Bronchial smooth muscle cell (primary cell): ENCODE results near the gene ACP6. TPM values are rescaled to one million over a fixed set of nuclear protein-coding genes. Genes with fewer than 3 reads are reported as not detected.

Experiments
- total RNA-seq: library from RNA; depleted of rRNA; stranded (reverse); fragments of >200 nt; gene quantifications from 2 replicates; pipeline ENCODE4 v1.2.1, GENCODE V29; 2014

Gene ACP6
- 1.9 and 4.4 TPM in 2 replicates for total RNA-seq

GRCh38 chr1:147670319-147671001 is at the start of gene ACP6:
ACP6 (minus strand) TSS chr1:147670524; CDS start chr1:147670048, 476 bp downstream.

Other genes starting within 250 kb of the ACP6 start
- gene BCL9, start 129.0 kb downstream of the ACP6 start, total RNA-seq = 3.8 and 5.7 TPM in 2 replicates
- gene GJA5, start 90.1 kb upstream of the ACP6 start, total RNA-seq = under 0.01 TPM in 1 of 2 replicates, not detected in the other
- gene GJA8, start 232.3 kb upstream of the ACP6 start, total RNA-seq = not detected in 2 replicates